ENCODE data around the gene GPRIN1. TPM values are rescaled to one million over a fixed set of nuclear protein-coding genes. Genes with fewer than 3 reads are reported as not detected.

Gene GPRIN1
- polyA plus RNA-seq, 3 donors = 0.34 to 0.59 (median 0.36) TPM

DNA sequence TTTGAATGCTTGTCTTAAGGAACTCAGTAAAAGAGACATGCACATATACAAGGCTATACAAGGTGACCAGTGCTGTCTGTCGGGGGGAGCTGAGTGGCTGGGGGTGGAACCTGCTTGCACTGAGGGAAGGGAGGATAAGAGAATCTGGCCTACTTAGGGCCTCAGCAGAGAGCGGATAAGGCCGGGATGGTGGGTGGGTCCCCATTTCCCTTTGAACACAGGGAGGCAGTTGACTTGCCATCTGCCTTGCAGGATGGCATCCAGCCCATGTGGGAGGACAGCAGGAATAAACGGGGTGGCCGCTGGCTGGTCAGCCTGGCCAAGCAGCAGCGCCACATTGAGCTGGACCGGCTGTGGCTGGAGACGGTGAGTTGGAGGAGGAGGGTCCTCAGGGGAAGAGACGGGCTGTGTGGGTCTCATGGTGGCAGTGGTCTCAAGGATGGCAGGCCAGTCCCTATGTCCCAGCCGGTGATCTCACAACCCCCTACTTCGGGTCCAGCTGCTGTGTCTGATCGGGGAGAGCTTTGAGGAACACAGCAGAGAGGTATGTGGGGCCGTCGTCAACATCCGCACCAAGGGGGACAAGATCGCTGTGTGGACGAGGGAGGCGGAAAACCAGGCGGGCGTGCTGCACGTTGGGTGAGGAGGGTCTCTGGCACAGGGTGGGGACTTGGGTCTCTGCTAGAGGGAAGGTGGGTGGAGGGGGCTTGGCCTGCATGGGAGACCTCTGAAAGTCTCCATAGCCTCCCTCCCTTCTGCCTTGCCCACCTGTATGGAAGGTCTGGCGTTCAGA, 35.1 kb upstream of the GPRIN1 start:
- no peak overlapping the region for H3K27ac ChIP-seq (ENCODE audit: low read depth, low read length)
- 90 to 95% (median 93%) methylated on average over 22 of the region's 22 CpGs for WGBS, 3 donors

DNA sequence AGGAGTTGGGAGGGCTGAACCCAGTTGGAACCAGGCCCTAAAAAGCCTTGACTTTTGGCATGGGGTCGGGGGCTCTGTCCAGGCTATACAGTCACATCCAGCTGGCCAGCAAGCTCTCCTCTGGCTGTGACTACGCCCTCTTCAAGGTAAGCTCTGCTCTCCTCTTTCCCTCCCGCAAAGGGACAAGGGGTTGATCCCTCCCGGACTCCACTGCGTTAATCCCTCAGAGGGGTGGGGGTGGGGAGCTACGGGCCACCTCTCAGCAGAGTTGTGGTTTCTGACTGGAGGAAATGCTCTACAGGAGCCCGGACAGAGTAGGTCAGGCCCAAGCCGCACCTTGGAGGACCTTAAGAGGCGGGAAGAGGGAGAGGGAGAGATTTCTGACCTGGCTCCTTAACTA, 34.3 kb upstream of the GPRIN1 start:
- WGBS, 3 donors = 66 to 75% (median 75%) methylated on average over 9 of the region's 9 CpGs
- no peak overlapping the region for H3K27ac ChIP-seq (ENCODE audit: low read depth, low read length)

DNA sequence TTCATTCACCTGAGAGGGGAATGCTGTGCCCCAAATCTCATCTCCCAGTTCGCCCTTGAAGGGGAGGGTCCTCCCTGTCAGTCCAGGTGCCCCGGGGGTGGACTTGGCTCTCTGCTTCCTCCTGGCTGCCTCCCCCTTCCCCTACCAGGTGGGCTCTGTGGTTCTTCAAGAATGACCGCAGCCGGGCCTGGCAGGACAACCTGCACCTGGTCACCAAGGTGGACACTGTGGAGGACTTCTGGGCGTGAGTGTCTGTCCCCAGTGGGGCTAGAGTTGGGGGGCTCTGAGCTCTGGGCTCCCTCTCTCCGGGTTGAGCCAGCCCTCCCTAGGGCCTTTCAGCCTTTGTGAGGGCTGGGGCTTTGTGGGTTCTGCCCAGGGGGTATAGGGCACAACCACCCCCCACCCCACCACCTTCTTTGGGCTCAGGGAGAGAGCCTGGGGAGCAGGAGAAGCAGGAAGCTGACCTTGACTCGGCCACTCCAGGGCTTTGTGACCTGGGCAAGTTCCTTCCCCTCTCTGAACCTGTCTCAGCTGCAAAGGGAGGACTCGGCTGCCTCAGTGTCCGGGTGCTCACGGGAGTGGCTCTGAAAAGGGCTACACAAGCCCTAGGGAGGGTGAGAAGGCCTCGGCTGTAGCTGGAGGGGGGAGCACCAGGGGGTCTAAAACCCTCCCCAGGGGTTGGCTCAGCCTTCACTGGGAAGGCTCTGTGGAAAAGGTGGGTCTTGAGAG, 33.7 kb upstream of the GPRIN1 start:
- WGBS, 3 donors = 77 to 86% (median 80%) methylated on average over 11 of the region's 11 CpGs

DNA sequence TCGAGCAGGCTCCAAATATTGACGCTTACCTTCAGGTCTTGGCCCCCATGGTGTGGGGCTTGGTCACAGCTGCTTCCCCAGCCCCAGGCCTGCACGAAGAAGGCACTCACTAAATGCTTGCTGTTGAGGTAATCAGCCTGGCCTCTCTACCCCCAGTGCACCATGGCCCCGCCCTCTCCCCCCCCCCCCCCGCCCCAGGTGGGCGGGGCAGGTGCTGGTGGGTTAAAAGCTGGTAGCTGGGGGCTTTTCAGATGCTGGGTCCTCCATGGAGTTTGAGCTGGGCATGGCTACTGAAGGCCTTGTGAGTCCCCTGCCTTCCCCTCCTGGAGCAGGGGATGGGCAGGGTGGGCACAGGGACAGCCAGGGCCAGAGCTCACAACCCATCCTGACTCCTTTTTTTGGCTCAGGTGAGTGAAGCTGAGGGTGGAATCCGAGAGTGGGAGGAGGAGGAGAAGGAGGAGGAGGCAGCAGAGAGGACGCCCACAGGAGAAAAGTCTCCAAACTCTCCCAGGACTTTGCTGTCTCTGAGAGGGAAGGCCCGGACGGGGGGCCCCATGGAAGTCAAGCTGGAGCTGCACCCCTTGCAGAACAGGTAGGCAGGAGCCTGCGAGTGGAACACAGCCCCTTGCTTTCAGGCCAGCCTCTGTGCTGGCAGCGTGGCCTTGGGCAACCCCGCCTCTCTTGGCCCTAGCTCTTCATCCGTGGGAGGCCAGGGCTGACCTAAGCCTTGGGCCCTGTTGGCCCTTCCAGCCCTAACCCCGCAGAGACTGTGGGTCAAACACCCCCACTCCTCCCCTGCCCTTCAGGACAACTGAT, 32.9 kb upstream of the GPRIN1 start:
- WGBS, 3 donors = 34 to 66% (median 58%) methylated on average over 11 to 15 of the region's 15 CpGs
- H3K27ac ChIP-seq (ENCODE audit: low read depth, low read length) = no peak overlapping the region

More for the DNA sequence above, 33.7 kb upstream of the GPRIN1 start:
- no peak overlapping the region for H3K27ac ChIP-seq (ENCODE audit: low read depth, low read length)

DNA sequence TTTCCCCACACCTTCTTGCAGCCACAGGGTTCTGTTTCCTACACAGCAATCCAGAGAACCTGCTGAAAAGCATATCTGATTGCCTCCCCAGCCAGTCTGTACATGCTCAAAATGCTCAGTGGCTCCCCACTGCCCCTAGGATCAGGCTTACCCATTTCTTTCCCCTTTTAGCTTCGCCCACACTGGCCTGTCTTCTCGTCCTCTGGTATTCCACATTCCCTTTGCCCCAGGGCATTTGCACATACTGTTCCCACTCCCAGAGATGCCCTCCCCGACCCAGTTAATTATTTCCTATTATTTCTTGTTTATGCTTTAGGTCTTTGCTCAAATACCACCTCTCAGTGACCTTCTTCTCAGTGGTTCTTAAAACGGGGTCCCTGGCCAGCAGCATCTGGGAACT, 30.7 kb upstream of the GPRIN1 start:
- WGBS, 3 donors = 80 to 85% (median 80%) methylated on average over 4 of the region's 4 CpGs
- no peak overlapping the region for H3K27ac ChIP-seq (ENCODE audit: low read depth, low read length)

DNA sequence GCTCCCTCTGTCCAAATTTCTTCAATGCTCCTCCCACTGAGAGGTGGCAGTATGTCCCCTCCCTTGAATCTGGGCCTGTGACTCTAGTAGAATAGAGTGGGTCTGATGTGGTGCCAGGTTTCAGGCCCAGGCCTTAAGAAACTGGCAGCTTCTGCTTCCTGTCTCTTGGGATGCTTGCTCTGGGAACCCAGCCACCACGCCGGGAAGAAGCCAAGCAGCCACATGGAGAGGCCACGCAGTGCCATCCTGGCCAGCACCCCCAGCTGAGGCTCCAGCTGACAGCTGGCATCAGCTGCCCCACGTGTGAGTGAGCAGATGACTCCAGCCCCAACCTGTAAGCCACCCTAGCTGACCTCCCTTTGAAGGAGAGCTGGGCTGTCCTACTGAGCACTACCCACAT, 30.0 kb upstream of the GPRIN1 start:
- no peak overlapping the region for H3K27ac ChIP-seq (ENCODE audit: low read depth, low read length)
- 45 to 75% (median 47%) methylated on average over 4 of the region's 4 CpGs for WGBS, 3 donors

DNA sequence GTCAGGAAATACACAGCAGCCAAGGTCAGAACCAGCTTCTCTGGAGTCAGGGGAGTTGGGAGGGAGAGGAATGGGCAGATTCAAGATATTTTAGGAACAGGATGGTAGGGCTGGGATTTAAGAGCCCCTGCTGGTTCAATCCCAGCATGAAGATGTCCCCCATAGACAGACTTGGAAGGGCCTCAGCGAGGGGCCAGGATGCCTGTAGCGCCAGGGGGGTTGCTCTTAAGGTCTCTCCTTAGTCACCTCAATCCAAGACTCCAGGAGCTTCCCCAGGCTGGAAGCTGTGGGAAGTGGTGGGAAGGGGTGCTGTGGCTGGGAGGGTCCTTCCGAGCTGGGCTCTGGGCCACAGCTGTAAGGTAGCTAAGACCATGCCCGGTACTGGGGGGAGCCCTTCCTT, 29.3 kb upstream of the GPRIN1 start:
- 43 to 77% (median 50%) methylated on average over 3 to 4 of the region's 4 CpGs for WGBS, 3 donors
- no peak overlapping the region for H3K27ac ChIP-seq (ENCODE audit: low read depth, low read length)

DNA sequence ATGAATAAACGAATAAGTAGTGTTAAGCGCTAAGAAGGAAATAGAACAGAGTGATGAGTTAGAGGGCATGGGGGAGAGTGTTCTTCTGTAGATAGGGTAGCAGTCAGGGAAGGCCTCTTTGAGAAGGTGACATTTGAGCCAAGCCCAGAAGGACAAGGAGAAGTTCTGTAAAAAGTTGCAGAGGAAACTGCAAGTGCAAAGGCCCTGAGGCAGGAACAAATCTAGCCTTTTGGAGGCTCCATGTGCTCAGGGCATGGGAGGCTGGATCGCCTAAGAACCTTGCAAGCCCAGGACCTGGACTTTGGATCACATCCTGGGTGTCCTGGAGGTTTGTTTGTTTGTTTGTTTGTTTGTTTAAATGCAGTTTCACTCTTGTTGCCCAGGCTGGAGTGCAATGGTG, 28.5 kb upstream of the GPRIN1 start:
- WGBS, 3 donors = 97 to 99% (median 98%) methylated on average over 3 of the region's 3 CpGs
- H3K27ac ChIP-seq (ENCODE audit: low read depth, low read length) = no peak overlapping the region

DNA sequence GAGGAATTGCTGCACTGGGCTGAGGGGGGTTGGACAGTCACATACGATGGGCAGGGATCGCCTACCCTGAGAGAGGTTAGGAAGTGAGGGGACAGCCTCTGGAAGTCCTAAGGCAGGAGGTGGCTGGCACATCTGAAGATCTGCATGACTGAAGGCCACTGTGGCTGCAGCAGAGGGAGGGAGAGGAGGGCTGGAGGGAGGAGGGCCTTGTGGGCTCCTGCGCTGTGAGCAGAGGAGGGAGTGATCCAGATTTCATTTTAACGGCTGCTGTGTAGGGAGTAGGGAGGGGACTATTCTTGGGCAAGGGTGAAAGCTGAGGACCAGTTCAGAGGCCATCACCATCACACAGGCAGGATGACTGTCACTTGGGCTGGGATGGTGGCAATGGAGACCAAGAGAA, 27.6 kb upstream of the GPRIN1 start:
- H3K27ac ChIP-seq (ENCODE audit: low read depth, low read length) = no peak overlapping the region
- WGBS, 3 donors = 35 to 56% (median 55%) methylated on average over 4 of the region's 4 CpGs

DNA sequence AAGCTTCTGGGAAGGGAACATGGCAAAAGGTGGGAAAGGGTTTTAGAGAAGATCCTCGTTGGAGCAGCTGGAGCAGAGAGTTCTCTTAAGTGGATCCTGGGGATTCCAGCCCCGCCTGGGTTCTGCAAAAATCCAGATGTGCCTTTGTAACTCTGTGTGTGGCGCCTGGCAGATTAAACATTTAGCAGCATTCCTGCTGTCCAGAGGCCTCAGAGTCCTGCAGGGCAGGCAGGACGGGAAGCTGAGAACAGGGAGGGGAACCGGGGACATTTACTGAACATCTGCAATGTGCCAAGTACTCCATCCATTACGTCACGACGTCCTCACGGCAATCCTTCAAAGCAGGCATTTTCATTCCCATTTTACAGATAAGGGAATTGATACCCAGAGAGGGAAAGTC, 26.5 kb upstream of the GPRIN1 start:
- 28 to 43% (median 36%) methylated on average over 9 of the region's 9 CpGs for WGBS, 3 donors
- no peak overlapping the region for H3K27ac ChIP-seq (ENCODE audit: low read depth, low read length)

DNA sequence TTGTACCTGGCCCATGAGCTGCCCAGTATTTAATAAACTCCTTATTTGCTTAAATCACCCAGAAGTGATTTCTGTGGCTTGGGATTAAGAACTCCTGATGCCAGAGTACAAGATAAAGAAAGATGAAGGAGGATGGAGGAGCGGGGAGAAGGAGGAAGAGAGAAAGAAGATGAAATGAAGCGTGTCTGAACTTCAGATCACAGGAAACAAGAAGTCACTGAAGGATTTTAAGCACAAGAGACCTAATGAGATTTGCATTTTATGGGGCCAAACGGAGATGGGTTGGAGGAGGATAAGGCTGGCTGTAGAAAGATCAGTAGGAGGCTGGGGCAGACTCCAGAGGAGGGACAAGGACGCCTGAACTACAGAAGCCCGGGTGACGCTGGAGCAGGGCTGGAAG, 23.6 kb upstream of the GPRIN1 start:
- WGBS, 3 donors = 11 to 20% (median 19%) methylated on average over 6 of the region's 6 CpGs
- H3K27ac ChIP-seq (ENCODE audit: low read depth, low read length) = no peak overlapping the region

DNA sequence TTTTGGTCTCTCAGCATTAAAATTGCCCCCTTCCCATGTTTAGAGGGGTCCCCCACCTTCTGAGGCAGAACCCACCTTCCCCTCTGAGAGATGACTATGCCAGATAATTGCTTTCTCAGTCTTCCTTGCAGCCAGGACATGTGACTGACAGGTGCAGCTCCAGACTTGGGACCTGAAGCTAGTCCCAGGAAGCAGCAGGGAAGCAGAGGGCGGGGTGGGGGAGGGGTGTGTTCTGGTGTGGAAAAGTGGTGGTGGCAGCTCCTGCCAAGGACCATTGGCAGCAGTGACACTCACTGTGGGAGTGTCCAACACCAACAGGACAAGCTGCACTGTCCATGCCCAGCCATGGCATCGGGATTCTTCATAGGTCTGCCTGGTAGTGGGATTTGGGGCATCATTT, 22.8 kb upstream of the GPRIN1 start:
- 73 to 83% (median 77%) methylated on average over 2 of the region's 2 CpGs for WGBS, 3 donors
- no peak overlapping the region for H3K27ac ChIP-seq (ENCODE audit: low read depth, low read length)

DNA sequence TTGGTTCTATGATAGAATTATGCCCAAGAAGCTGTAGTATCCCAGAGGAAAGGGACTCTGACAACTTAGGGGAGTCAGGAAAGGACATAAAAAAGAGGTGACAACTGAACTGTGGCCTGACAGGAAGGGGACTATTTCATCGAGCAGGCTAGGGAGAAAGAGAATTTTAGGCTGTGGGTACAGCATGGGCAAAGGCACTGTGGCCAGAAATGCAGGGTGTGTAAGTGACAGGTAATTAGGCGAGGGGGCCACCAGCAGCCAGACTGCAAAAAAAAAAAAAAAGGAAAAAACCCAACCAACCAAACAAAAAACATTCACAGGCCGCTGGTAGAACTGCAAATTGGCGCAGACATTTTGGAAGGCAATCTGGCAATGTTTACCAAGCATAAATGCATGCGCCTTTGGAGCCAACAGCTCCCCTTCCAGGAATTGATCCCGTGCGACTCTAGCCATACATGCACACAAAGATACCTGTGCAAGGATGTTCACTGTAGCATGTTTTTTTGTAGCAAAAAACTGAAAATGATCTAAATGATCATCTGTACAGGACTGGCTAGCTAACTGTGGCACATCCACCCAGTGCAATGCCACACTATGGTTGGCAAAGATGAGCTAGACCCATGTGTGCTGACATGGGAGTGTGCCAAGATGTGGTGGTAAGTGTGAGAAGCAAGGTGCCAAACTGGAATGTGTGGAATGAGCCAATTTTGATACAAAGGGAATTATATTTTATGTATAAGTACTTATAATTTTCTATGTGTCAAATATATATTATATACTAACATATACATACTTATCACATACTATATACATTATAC, 21.6 kb upstream of the GPRIN1 start:
- 64 to 82% (median 75%) methylated on average over 7 of the region's 7 CpGs for WGBS, 3 donors
- H3K27ac ChIP-seq (ENCODE audit: low read depth, low read length) = no peak overlapping the region

DNA sequence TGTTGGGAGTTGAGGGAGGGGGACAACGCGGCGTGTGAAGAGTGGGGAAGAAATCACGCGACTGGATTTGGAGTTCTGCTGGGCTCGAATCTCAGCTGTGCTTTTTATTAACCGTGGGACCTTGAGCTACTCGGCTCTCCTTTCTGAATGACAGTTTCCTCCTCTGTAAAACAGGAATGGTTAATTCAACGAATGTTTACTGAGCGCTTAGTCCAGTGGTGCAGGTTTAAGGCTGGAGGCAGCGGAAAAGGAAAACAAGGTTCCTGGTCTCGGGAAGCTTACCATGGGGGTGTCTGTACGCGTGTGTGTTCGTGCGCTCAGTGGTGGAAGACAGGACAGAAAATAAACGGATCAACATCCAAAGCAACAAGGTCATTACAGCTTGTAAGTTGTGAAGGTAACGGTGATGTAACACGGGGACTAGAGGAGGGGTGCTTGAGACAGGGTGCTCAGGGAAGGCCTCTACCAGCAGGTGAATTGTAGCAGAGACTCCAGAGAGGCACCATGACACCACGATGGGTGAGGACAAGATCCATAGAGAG, 20.8 kb upstream of the GPRIN1 start:
- WGBS, 3 donors = 4 to 10% (median 7%) methylated on average over 20 of the region's 20 CpGs
- H3K27ac ChIP-seq (ENCODE audit: low read depth, low read length) = no peak overlapping the region

DNA sequence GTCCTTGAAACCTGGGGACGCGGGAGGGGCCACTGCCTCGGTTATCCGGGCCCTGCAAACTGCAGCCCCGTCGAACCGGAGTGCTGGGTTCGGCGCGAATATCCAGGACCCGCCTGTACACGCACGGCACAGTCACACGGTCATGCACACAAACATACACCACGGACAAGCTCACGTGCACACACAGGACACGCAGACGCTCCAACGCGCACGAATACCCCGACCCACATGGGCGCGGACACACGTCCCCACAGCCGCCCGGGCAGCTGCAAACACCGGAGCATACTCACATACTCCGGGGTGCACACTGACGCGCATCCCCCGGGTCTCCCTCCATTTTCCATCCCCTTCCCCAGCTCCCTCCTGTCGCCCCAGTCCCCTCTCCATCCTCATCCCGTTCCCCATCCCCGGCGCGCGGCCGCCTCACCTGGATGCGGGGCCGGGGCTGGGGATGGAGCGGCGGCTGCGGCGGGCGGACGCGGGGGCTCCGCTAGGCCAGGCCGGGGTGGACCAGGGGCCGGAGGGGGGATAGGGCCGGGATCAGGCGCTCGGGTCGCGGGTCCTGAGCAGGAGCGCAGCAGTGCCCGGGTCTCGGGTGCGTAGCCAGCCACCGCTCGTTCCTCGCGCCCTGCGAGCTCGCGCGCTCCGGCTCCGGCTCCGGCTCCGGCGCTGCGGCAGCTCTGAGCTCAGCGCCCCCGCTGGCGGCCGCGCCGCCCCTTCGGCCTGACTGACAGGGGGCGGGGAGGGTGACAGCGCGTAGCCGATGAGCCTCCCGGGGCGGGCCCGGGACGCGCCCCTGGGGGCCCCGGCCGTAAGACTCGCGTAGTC, 20.1 kb upstream of the GPRIN1 start, which contains the start of the genes EIF4E1B and SNCB:
Gene EIF4E1B, plus strand, starts transcription at position 823 of the 828 bp plus-strand sequence. CDS start 12,113 bp downstream, outside the sequence.
Gene SNCB, minus strand, starts transcription at position 682 of the 828 bp plus-strand sequence. CDS start 880 bp downstream, outside the sequence.
- WGBS, 3 donors = 1 to 2% (median 2%) methylated on average over 93 to 94 of the region's 94 CpGs
- H3K27ac ChIP-seq (ENCODE audit: low read depth, low read length) = no peak within 1 kb of the TSS

DNA sequence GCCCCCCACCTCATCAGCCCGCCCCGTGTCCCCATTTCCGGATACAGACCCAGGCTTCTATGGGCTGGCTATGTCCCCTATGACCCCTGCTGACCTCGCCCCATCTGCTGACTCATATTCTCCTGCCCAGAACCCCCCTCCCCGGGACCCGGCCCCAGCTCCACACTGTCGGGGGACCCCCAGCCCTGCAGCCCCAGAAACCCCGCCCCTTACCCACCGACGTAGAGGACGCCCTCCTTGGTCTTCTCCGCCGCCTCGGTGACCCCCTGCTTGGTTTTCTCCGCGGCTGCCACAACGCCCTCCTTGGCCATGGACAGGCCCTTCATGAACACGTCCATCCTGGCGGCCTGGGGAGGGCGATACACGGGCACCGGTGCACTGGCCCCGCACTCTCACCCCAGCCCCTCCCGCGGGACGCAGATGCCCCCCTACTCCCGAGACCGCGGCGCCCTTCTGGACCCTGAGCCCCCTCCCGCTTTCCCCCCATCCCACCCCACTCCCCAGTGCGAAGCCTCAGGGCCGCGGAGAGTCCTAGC, 19.4 kb upstream of the GPRIN1 start:
- 3 to 5% (median 4%) methylated on average over 29 to 34 of the region's 34 CpGs for WGBS, 3 donors
- no peak overlapping the region for H3K27ac ChIP-seq (ENCODE audit: low read depth, low read length)

All from adipose tissue (tissue), 3 donors.